A549 (cell line): ENCODE data around the gene DSPP. TPM values are rescaled to one million over a fixed set of nuclear protein-coding genes. Genes with fewer than 3 reads are reported as not detected.
"Not testable (repeated sequence)": the region's sequence is repeated elsewhere in the genome, so short reads cannot be mapped to it uniquely, and the experiment has no call there.

Experiments
- ATAC-seq, 2 experiments: fragments of 200-7000 bp in 1 of 2; fragments of >200 bp in 1 of 2; cut with Nextera tagmentation in 1 of 2; cut with Tn5 transposase in 1 of 2; 3 replicates each; pipeline versions ENCODE4 v1.8.0 to v1.9.1; 2018 to 2020; ENCODE audit warnings: mild to moderate bottlenecking in 1 of 2, moderate library complexity in 1 of 2
- CTCF ChIA-PET: fragments of 300-600 bp; sonication (Branson Sonifier 250); formaldehyde crosslinking; extraction: SDS; loops from one replicate; lab custom pipeline; 2021; ENCODE audit warnings: antibody characterized with exemption, inconsistent platforms; lab: Yijun Ruan, JAX
- POLR2A ChIA-PET: fragments of 350-600 bp; formaldehyde crosslinking; extraction: SDS; loops from one replicate; lab custom pipeline; 2021; ENCODE audit warnings: antibody characterized with exemption, inconsistent platforms; lab: Yijun Ruan, JAX
- DNase-seq, 2 experiments: peaks; one replicate each; pipeline versions ENCODE4 v3.0.0 to v3.0.0-alpha.2; 2011 to 2016; ENCODE audit warnings: low read depth in 1 of 2, low spot score in 1 of 2
- FAIRE-seq: peaks from 2 replicates; lab custom pipeline; 2011; peaks lifted over from hg19 to GRCh38; lab: Jason Lieb, UNC
- H3K27ac ChIP-seq, 2 experiments: fragments of >200 bp; sonication (Bioruptor Twin); formaldehyde crosslinking; 3 replicates each; pipeline ENCODE4 v1.5.1; 2016 to 2017
- H3K4me1 ChIP-seq: fragments of >200 bp; sonication (Bioruptor Twin); formaldehyde crosslinking; 3 replicates; pipeline ENCODE4 v1.6.1; 2016
- H3K4me2 ChIP-seq: fragments of >200 bp; sonication (Bioruptor Twin); formaldehyde crosslinking; 3 replicates; pipeline ENCODE4 v1.6.1; 2016
- H3K4me3 ChIP-seq: fragments of >200 bp; sonication (Bioruptor Twin); formaldehyde crosslinking; 3 replicates; pipeline ENCODE4 v1.5.1; 2016
- H3K9me3 ChIP-seq: fragments of >200 bp; sonication (Bioruptor Twin); formaldehyde crosslinking; 3 replicates; pipeline ENCODE4 v1.6.1; 2016
- BHLHE40 ChIP-seq: IDR thresholded peaks from 2 replicates; pipeline ENCODE4 v1.6.1; 2012; ENCODE audit warnings: low read depth, low read length, inconsistent platforms
- CHD4 ChIP-seq: fragments of 200-600 bp; sonication (generic); IDR thresholded peaks from 2 replicates; pipeline ENCODE4 v1.6.1; 2016; ENCODE audit warnings: antibody characterized with exemption, mild to moderate bottlenecking, borderline replicate concordance
- EHF ChIP-seq: fragments of 250-450 bp; sonication (Bioruptor Pico); IDR thresholded peaks from 2 replicates; pipeline ENCODE4 v1.5.0; 2020; ENCODE audit warnings: mild to moderate bottlenecking
- FOSB ChIP-seq: fragments of 250-450 bp; sonication (Bioruptor Pico); IDR thresholded peaks from 2 replicates; pipeline ENCODE4 v1.5.0; 2020; ENCODE audit warnings: mild to moderate bottlenecking, moderate library complexity
- FOSL2 ChIP-seq, 2 experiments: fragments of 450-650 bp in 1 of 2; fragments of >200 bp in 1 of 2; sonication (Bioruptor Twin) in 1 of 2; formaldehyde crosslinking; IDR thresholded peaks; 2 replicates each; pipeline versions ENCODE4 v1.5.0 to v1.6.1; 2016 to 2020; ENCODE audit warnings: mild to moderate bottlenecking in 1 of 2, moderate library complexity in 1 of 2
- FOXS1 ChIP-seq: fragments of 250-450 bp; sonication (Bioruptor Pico); IDR thresholded peaks from 2 replicates; pipeline ENCODE4 v1.5.0; 2020; ENCODE audit warnings: mild to moderate bottlenecking, moderate library complexity
- HDAC2 ChIP-seq: fragments of 200-600 bp; sonication (generic); IDR thresholded peaks from 2 replicates; pipeline ENCODE4 v1.6.1; 2016
- HOXA7 ChIP-seq: fragments of 250-450 bp; sonication (Bioruptor Pico); IDR thresholded peaks from 2 replicates; pipeline ENCODE4 v1.5.0; 2020; ENCODE audit warnings: mild to moderate bottlenecking, moderate library complexity
- NR3C1 ChIP-seq: fragments of >200 bp; sonication (Bioruptor Twin); formaldehyde crosslinking; IDR thresholded peaks from 3 replicates; pipeline ENCODE4 v1.6.1; 2017
- POLR2AphosphoS2 ChIP-seq: conservative IDR thresholded peaks from 2 replicates; pipeline ENCODE4 v1.6.1; 2012; ENCODE audit warnings: low read length, improper control_type of control experiment, inconsistent platforms
- RCOR1 ChIP-seq: fragments of 150-350 bp; IDR thresholded peaks from 2 replicates; pipeline ENCODE4 v1.6.1; 2014; ENCODE audit warnings: antibody characterized with exemption, low read length, low read depth
- SMC3 ChIP-seq: fragments of >200 bp; sonication (Bioruptor Twin); formaldehyde crosslinking; IDR thresholded peaks from 3 replicates; pipeline ENCODE4 v1.6.1; 2018; ENCODE audit warnings: inconsistent platforms
- TP53 ChIP-seq: fragments of 250-450 bp; sonication (Bioruptor Pico); IDR thresholded peaks from 2 replicates; pipeline ENCODE4 v1.5.0; 2021; ENCODE audit warnings: mild to moderate bottlenecking, moderate library complexity
- ZFP36 ChIP-seq: fragments of 450-650 bp; IDR thresholded peaks from 2 replicates; pipeline ENCODE4 v1.6.1; 2014; ENCODE audit warnings: borderline replicate concordance; ENCODE audit not compliant: partially characterized antibody
- WGBS: methylation state at CpG from one replicate; pipeline ENCODE4 v1.1.6; 2017; ENCODE audit errors: missing lambda C conversion rate; 5-methylcytosine and 5-hydroxymethylcytosine counted together
- polyA plus RNA-seq, 4 experiments: library from polyadenylated mRNA; depleted of rRNA in 3 of 4; stranded (reverse); fragments of >200 nt; fragmentation: RNase III in 1 of 4; extraction: RNeasy Plus Mini Kit Qiagen cat#74134 plus additional on column Dnase treatment in 1 of 4; gene quantifications; 2 replicates in 3 of 4; 3 replicates in 1 of 4; pipeline ENCODE4 v1.2.3, GENCODE V29; 2011 to 2017
- TF ChIP-seq, protein P1 (sequence below): IDR thresholded peaks from 2 replicates; pipeline ENCODE4 v1.6.1; 2012; ENCODE audit warnings: low read depth, borderline replicate concordance
- TF ChIP-seq, protein P2 (sequence below): fragments of >200 bp; sonication (Bioruptor Twin); formaldehyde crosslinking; IDR thresholded peaks from 3 replicates; pipeline ENCODE4 v1.5.1; 2016
- TF ChIP-seq, protein P3 (sequence below): fragments of 250-450 bp; sonication (Bioruptor Pico); IDR thresholded peaks from 2 replicates; pipeline ENCODE4 v1.5.0; 2021; ENCODE audit warnings: mild to moderate bottlenecking, moderate library complexity, borderline replicate concordance
- TF ChIP-seq, protein P4 (sequence below): fragments of 200-600 bp; sonication (generic); IDR thresholded peaks from 2 replicates; pipeline ENCODE4 v1.6.1; 2016; ENCODE audit warnings: antibody characterized with exemption, mild to moderate bottlenecking, moderate library complexity
- TF ChIP-seq, protein P5 (sequence below): IDR thresholded peaks from 2 replicates; pipeline ENCODE4 v1.6.1; 2012

The DSPP gene
- polyA plus RNA-seq, 2 of the 4 experiments (the other 2 are of a cell fraction), result not detected

DNA sequence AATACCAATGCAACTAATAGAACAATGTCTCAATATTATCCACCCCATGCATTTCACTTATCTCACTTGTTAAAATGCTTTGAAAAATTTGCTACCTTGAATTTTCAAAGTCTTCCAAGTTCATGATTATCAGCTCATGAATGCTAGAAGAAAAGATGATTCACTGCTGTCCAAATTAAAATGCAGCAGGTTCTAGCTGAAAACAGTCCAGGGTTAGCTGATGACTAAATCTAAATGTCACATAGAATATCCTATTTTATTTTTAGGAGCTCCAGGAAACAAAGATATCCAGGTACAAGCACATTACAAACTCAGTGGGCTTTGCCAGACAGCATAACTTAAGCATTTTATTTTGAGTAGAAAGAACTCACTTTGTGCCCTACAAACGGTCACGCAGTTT is 41.1 kb upstream of the DSPP start:
- ChIA-PET CTCF (interaction anchor here (1.0 to 1.7 kb wide), 3 partner anchors 14 to 23 kb away, joined by 3 read pairs; no protein-coding TSS in a partner anchor), POLR2A (no interaction called here)
- peaks cover 14% of the 10 kb centered on the region; the same call in 2 of the 3 replicates for H3K4me1 ChIP-seq
- ATAC-seq, result no peak
- H3K27ac ChIP-seq, result no peak overlapping the region
- TF ChIP-seq, protein P1, sequence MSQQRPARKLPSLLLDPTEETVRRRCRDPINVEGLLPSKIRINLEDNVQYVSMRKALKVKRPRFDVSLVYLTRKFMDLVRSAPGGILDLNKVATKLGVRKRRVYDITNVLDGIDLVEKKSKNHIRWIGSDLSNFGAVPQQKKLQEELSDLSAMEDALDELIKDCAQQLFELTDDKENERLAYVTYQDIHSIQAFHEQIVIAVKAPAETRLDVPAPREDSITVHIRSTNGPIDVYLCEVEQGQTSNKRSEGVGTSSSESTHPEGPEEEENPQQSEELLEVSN, result no peak
- TF ChIP-seq CHD4 (no peak), FOXS1 (CRISPR knock-in tag) (no peak), SMC3 (no peak), EHF (CRISPR knock-in tag) (no peak), FOSB (CRISPR knock-in tag) (no peak), RCOR1 (no peak)
- TF ChIP-seq, all 56 proteins: peak for 0
- Histone ChIP-seq H3K4me3 (no peak overlapping the region), H3K9me3 (no peaks in the 10 kb centered on the region), H3K4me2 (no peak overlapping the region; the same call in 2 of the 3 replicates)
- DNase-seq (no peak), FAIRE-seq (no peak)
- 83% methylated on average over 2 of the region's 2 CpGs for WGBS

DNA sequence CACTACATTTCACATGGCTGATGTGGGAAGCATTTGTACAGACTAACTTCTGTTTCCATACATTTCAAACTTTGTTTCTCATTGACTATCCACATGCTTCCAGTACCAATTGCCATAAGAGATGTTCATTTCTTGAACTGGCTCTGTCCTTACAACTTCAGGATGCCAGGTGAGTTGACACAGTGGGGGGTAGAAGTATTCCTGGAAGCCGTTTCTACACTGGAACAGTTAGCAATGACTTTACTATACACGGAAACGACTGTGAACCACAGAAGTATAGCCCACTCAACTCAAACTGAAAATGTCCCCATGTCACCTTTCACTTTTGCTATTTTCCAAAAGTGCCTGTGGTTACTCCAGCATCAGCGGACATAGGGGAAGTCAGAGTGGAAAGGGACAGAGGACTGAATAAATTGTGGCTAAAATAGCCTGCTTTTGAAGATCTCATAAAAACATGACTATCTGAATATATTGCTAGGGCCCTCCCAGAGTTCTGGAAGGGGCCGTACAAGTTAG is 38.0 kb upstream of the DSPP start:
- ChIA-PET POLR2A (no interaction called here), CTCF (no interaction called here)
- ATAC-seq (no peak), FAIRE-seq (no peak), DNase-seq (no peak)
- Histone ChIP-seq H3K27ac (no peak overlapping the region), H3K9me3 (no peaks in the 10 kb centered on the region), H3K4me2 (no peak overlapping the region), H3K4me1 (peaks cover 14% of the 10 kb centered on the region; the same call in 2 of the 3 replicates), H3K4me3 (no peak overlapping the region)
- 61% methylated on average over 5 of the region's 5 CpGs for WGBS
- TF ChIP-seq, protein P1, result no peak
- no peak for TF ChIP-seq POLR2AphosphoS2
- no peak for TF ChIP-seq CHD4

DNA sequence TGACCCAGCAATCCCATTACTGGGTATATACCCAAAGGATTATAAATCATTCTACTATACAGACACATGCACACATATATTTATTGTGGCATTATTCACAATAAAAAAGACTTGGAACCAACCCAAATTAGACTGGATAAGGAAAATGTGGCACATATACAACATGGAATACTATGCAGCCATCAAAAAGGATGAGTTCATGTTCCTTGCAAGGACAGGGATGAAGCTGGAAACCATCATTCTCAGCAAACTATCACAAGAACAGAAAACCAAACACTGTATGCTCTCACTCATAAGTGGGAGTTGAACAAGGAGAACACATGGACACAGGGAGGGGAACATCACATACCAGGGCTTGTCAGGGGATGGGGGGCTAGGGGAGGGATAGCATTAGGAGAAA is 34.0 kb upstream of the DSPP start:
- DNase-seq, POLR2A ChIA-PET, H3K4me3 ChIP-seq, H3K4me2 ChIP-seq, ATAC-seq, H3K27ac ChIP-seq, CTCF ChIA-PET, FAIRE-seq, H3K4me1 ChIP-seq, H3K9me3 ChIP-seq: not testable (repeated sequence)

DNA sequence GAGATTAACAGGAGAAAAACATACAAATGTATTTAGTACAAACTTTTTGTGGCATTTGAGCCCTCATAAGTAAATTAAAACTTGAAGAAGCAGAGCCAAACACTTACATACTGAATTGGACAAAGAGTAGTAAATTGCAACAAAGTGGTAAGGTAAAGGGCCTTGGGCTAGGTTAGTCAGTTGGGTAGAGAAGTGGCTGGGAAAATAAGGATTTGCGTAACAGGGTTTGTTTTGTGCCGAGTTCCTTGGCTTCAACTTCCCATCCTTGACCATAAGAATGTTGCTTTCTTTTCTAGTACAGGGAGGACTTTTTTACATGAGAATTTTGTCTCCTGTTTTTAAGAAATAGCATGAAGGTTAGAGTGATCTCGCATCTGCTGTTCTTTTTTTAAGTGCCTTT is 33.3 kb upstream of the DSPP start:
- no peak overlapping the region for H3K4me2 ChIP-seq
- no peaks in the 10 kb centered on the region for H3K4me1 ChIP-seq
- FAIRE-seq, result no peak
- no peak overlapping the region for H3K27ac ChIP-seq
- 50% methylated on average over 3 of the region's 3 CpGs for WGBS
- POLR2A ChIA-PET, result no interaction called here
- H3K4me3 ChIP-seq, result no peak overlapping the region
- ATAC-seq, result no peak
- DNase-seq, result no peak
- H3K9me3 ChIP-seq, result no peaks in the 10 kb centered on the region
- CTCF ChIA-PET, result no interaction called here
- TF ChIP-seq, protein P2, sequence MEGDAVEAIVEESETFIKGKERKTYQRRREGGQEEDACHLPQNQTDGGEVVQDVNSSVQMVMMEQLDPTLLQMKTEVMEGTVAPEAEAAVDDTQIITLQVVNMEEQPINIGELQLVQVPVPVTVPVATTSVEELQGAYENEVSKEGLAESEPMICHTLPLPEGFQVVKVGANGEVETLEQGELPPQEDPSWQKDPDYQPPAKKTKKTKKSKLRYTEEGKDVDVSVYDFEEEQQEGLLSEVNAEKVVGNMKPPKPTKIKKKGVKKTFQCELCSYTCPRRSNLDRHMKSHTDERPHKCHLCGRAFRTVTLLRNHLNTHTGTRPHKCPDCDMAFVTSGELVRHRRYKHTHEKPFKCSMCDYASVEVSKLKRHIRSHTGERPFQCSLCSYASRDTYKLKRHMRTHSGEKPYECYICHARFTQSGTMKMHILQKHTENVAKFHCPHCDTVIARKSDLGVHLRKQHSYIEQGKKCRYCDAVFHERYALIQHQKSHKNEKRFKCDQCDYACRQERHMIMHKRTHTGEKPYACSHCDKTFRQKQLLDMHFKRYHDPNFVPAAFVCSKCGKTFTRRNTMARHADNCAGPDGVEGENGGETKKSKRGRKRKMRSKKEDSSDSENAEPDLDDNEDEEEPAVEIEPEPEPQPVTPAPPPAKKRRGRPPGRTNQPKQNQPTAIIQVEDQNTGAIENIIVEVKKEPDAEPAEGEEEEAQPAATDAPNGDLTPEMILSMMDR, result no peak
- TF ChIP-seq TP53 (CRISPR knock-in tag) (no peak), FOXS1 (CRISPR knock-in tag) (no peak), ZFP36 (no peak), SMC3 (no peak), FOSL2 (IDR thresholded peaks at IDR 0.05) (no peak), FOSL2 (CRISPR knock-in tag; IDR thresholded peaks at IDR 0.05) (no peak), BHLHE40 (no peak), HDAC2 (no peak), HOXA7 (CRISPR knock-in tag) (no peak), RCOR1 (no peak), NR3C1 (no peak)
- TF ChIP-seq, protein P3, sequence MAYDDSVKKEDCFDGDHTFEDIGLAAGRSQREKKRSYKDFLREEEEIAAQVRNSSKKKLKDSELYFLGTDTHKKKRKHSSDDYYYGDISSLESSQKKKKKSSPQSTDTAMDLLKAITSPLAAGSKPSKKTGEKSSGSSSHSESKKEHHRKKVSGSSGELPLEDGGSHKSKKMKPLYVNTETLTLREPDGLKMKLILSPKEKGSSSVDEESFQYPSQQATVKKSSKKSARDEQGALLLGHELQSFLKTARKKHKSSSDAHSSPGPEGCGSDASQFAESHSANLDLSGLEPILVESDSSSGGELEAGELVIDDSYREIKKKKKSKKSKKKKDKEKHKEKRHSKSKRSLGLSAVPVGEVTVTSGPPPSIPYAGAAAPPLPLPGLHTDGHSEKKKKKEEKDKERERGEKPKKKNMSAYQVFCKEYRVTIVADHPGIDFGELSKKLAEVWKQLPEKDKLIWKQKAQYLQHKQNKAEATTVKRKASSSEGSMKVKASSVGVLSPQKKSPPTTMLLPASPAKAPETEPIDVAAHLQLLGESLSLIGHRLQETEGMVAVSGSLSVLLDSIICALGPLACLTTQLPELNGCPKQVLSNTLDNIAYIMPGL, result no peak
- TF ChIP-seq, protein P4, sequence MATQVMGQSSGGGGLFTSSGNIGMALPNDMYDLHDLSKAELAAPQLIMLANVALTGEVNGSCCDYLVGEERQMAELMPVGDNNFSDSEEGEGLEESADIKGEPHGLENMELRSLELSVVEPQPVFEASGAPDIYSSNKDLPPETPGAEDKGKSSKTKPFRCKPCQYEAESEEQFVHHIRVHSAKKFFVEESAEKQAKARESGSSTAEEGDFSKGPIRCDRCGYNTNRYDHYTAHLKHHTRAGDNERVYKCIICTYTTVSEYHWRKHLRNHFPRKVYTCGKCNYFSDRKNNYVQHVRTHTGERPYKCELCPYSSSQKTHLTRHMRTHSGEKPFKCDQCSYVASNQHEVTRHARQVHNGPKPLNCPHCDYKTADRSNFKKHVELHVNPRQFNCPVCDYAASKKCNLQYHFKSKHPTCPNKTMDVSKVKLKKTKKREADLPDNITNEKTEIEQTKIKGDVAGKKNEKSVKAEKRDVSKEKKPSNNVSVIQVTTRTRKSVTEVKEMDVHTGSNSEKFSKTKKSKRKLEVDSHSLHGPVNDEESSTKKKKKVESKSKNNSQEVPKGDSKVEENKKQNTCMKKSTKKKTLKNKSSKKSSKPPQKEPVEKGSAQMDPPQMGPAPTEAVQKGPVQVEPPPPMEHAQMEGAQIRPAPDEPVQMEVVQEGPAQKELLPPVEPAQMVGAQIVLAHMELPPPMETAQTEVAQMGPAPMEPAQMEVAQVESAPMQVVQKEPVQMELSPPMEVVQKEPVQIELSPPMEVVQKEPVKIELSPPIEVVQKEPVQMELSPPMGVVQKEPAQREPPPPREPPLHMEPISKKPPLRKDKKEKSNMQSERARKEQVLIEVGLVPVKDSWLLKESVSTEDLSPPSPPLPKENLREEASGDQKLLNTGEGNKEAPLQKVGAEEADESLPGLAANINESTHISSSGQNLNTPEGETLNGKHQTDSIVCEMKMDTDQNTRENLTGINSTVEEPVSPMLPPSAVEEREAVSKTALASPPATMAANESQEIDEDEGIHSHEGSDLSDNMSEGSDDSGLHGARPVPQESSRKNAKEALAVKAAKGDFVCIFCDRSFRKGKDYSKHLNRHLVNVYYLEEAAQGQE, result no peak
- TF ChIP-seq, protein P5, sequence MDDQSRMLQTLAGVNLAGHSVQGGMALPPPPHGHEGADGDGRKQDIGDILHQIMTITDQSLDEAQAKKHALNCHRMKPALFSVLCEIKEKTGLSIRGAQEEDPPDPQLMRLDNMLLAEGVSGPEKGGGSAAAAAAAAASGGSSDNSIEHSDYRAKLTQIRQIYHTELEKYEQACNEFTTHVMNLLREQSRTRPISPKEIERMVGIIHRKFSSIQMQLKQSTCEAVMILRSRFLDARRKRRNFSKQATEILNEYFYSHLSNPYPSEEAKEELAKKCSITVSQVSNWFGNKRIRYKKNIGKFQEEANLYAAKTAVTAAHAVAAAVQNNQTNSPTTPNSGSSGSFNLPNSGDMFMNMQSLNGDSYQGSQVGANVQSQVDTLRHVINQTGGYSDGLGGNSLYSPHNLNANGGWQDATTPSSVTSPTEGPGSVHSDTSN, result no peak
